SKM-1 (cell line): Measurements from ENCODE around the gene KCNN3.
A peak's percentile ranks its signal among the peaks of the same experiment; 100 is the strongest.

ENCODE experiments used
- DNase-seq: peaks from one replicate; lab custom pipeline; 2025; ENCODE audit not compliant: unreplicated experiment; lab: John Stamatoyannopoulos, UW

The KCNN3 gene

GRCh38 chr1:154880671-154881070 is 10.6 kb upstream of the KCNN3 start:
- DNase-seq: no peak

GRCh38 chr1:154879038-154879421 is 8.9 kb upstream of the KCNN3 start:
- DNase-seq: no peak

GRCh38 chr1:154878371-154879037 is 8.4 kb upstream of the KCNN3 start:
- peak; percentile 83 for DNase-seq

- no peak for DNase-seq
Observed at GRCh38 chr1:154877370-154877974, 7.4 kb upstream of the KCNN3 start.

- DNase-seq: no peak
Observed at GRCh38 chr1:154876842-154877369, 6.8 kb upstream of the KCNN3 start.

- DNase-seq: no peak
Observed at GRCh38 chr1:154874465-154874864, 4.4 kb upstream of the KCNN3 start.

GRCh38 chr1:154873321-154873950 is 3.4 kb upstream of the KCNN3 start:
- no peak for DNase-seq

GRCh38 chr1:154871374-154871773 is 1.3 kb upstream of the KCNN3 start:
- DNase-seq: no peak

- no peak for DNase-seq
Observed at GRCh38 chr1:154870734-154871133, 653 bp upstream of the KCNN3 start.

- DNase-seq: no peak
Observed at GRCh38 chr1:154869351-154870114, 548 bp downstream of the KCNN3 start.

- DNase-seq: no peak
Observed at GRCh38 chr1:154867841-154868605, 2.1 kb downstream of the KCNN3 start.

- no peak for DNase-seq
Observed at GRCh38 chr1:154867064-154867825, 2.8 kb downstream of the KCNN3 start.

- no peak for DNase-seq
Observed at GRCh38 chr1:154866257-154867063, 3.6 kb downstream of the KCNN3 start.

- no peak for DNase-seq
Observed at GRCh38 chr1:154865442-154866256, 4.4 kb downstream of the KCNN3 start.

GRCh38 chr1:154864189-154864975 is 5.7 kb downstream of the KCNN3 start:
- DNase-seq: no peak

- peak; percentile 89 for DNase-seq
Observed at GRCh38 chr1:154863315-154864174, 6.5 kb downstream of the KCNN3 start.

GRCh38 chr1:154862907-154863306 is 7.2 kb downstream of the KCNN3 start:
- DNase-seq: no peak
